Naive thymus-derived CD8-positive, alpha-beta T cell (primary cell): Measurements from ENCODE around the gene TMEM53. TPM values are rescaled to one million over a fixed set of nuclear protein-coding genes. Genes with fewer than 3 reads are reported as not detected.

ENCODE experiments used
- ATAC-seq, 2 donors: fragments of 150-1000 bp; cut with Tn5 transposase in 1 of 2; sonication (Bioruptor Pico), chemical (Tn5 transposase) in 1 of 2; 1 replicate in 1 of 2; 2 replicates in 1 of 2; pipeline ENCODE4 v1.10.0; 2021; ENCODE audit warnings: mild to moderate bottlenecking in 2 of 2, moderate library complexity in 2 of 2
- POLR2A ChIA-PET: fragments of 350-600 bp; sonication (Branson Sonifier 250); formaldehyde crosslinking; loops from one replicate; lab custom pipeline; 2021; ENCODE audit warnings: antibody characterized with exemption; lab: Charles Lee
- DNase-seq, 10 donors: peaks; one replicate each; pipeline versions ENCODE4 v3.0.0 to v3.0.0-alpha.2; 2020 to 2022
- H3K27ac Mint-ChIP-seq, 10 donors: one replicate each; pipeline ENCODE4 v1.8.0; 2020 to 2022; ENCODE audit warnings: mild to moderate bottlenecking in 10 of 10, mixed read lengths in 10 of 10, moderate library complexity in 4 of 10, inconsistent platforms in 1 of 10
- H3K27me3 Mint-ChIP-seq, 5 donors: one replicate each; pipeline ENCODE4 v1.8.0; 2021 to 2022; ENCODE audit warnings: mixed read lengths in 5 of 5
- H3K36me3 Mint-ChIP-seq, 3 donors: one replicate each; pipeline ENCODE4 v1.8.0; 2020 to 2022; ENCODE audit warnings: mixed read lengths in 3 of 3, mild to moderate bottlenecking in 2 of 3, inconsistent platforms in 1 of 3
- H3K4me1 Mint-ChIP-seq, 4 donors: one replicate each; pipeline ENCODE4 v1.8.0; 2021 to 2022; ENCODE audit warnings: mixed read lengths in 4 of 4
- H3K4me3 Mint-ChIP-seq, 10 donors: one replicate each; pipeline ENCODE4 v1.8.0; 2020 to 2022; ENCODE audit warnings: mild to moderate bottlenecking in 10 of 10, mixed read lengths in 10 of 10, moderate library complexity in 6 of 10, inconsistent platforms in 1 of 10
- H3K9me3 Mint-ChIP-seq, 9 donors: one replicate each; pipeline ENCODE4 v1.8.0; 2020 to 2022; ENCODE audit warnings: mixed read lengths in 9 of 9, mild to moderate bottlenecking in 3 of 9, inconsistent platforms in 1 of 9, moderate library complexity in 1 of 9
- polyA plus RNA-seq, 3 donors: library from polyadenylated mRNA; unstranded; fragments of 300-500 nt; fragmentation: Illumina TruSeq; gene quantifications; one replicate each; pipeline ENCODE4 v1.2.3, GENCODE V29; 2021
- total RNA-seq, 8 experiments: library from RNA in 2 of 8; stranded (reverse) in 2 of 8; gene quantifications; one replicate each; pipeline ENCODE4 v1.2.3 and lab custom pipeline; 2021 to 2026

Gene TMEM53
- total and polyA plus RNA-seq, 5 experiments from 2014 or later = 1.0 to 5.9 (median 4.6) TPM

GRCh38 chr1:44631333-44631646 lies 43.0 kb downstream of the TMEM53 start:
- POLR2A ChIA-PET = interaction anchor here (0.6 to 2.9 kb wide), 27 partner anchors 8 to 981 kb away, joined by 3 to 32 read pairs (median 5); partner anchors contain the start of genes ARMH1, CCDC163, DMAP1 and ERI3
- Mint-ChIP-seq H3K4me3 (peak overlapping the region; percentile 88 to 94 (median 92)), H3K36me3 (peaks cover 0 to 27% (median 0%) of the 10 kb centered on the region in 3 donors), H3K4me1 (peaks cover 25 to 53% (median 46%) of the 10 kb centered on the region in 4 donors), H3K9me3 (peaks cover 0 to 13% (median 0%) of the 10 kb centered on the region in 9 donors), H3K27ac (peak overlapping the region; percentile 96 to 99 (median 98)), H3K27me3 (no peaks in the 10 kb centered on the region)
- ATAC-seq (peak; percentile 31), DNase-seq (peak in 1 of 10 donors; percentile 5)

DNA sequence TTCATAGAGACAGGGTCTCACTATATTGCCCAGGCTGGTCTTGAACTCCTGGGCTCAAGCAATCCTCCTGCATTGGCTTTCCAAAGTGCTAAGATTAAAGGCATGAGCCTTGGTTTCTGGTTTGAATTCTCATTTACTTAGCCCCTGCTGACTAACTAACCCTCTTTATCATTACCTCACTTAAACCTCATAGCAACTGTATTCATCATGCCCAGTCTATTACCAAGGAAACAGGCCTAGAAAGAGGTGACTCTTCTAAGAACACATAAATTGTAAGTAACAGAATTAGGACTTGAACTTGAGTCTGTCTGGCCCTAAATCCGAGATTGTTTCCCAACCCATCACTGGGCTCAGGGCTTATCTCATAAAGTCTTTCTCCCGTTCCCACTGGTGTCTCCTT lies 44.2 kb downstream of the TMEM53 start:
- POLR2A ChIA-PET = interaction anchor here (2.2 to 2.6 kb wide), 2 partner anchors 43 to 274 kb away, joined by 9 to 32 read pairs; partner anchors contain the start of genes ARMH1, ERI3 and TMEM53
- H3K27ac Mint-ChIP-seq = peak overlapping the region; percentile 96 to 99 (median 98)
- peak overlapping the region in 7 of 10 donors; percentile 88 to 94 (median 91) for H3K4me3 Mint-ChIP-seq
- peaks cover 0 to 13% (median 0%) of the 10 kb centered on the region in 9 donors for H3K9me3 Mint-ChIP-seq
- no peaks in the 10 kb centered on the region for H3K27me3 Mint-ChIP-seq
- peaks cover 0 to 16% (median 0%) of the 10 kb centered on the region in 3 donors for H3K36me3 Mint-ChIP-seq
- H3K4me1 Mint-ChIP-seq = peaks cover 23 to 41% (median 39%) of the 10 kb centered on the region in 4 donors
- ATAC-seq = no peak
- DNase-seq = no peak

DNA sequence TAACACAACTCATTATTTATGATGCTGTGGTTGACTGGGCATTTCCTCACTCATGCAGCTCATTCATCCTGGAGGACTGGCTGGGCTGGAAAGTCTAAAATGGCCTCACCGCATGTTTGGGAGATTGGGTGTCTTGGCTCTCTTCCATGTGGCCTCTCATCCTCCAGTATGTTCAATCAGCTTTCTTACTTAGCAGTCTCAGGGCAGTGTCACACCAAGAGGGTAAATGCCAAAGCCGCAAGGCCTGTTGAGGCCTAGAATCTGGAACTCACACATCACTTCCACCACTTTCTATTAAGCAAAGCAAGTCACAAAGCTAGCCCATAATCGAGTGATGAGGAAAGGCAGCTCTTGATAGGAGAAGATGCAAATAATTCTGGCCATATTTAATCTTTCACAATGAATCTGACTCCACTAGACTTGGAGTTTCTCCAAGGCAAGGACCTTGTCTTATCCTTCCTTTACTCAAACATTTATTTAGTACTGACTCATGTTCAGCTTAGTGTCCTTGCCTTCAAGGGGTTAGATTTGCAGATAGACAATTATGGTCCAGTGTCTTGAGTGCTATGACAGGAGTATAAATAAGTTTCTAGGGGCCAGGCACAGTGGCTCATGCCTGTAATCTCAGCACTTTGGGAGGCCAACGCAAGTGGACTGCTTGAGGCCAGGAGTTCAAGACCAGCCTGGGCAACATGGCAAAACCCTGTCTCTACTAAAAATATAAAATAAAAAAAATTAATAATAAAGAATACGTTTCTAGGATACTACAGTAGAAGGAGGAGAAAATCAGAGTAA lies 45.1 kb downstream of the TMEM53 start:
- Mint-ChIP-seq H3K36me3 (peaks cover 0 to 6% (median 0%) of the 10 kb centered on the region in 3 donors), H3K27me3 (no peaks in the 10 kb centered on the region), H3K27ac (peak overlapping the region in 1 of 10 donors; percentile 1), H3K4me3 (no peak overlapping the region), H3K9me3 (peaks cover 0 to 13% (median 0%) of the 10 kb centered on the region in 9 donors), H3K4me1 (peaks cover 14 to 32% (median 29%) of the 10 kb centered on the region in 4 donors)
- POLR2A ChIA-PET = no interaction called here
- ATAC-seq = no peak
- DNase-seq = no peak

DNA sequence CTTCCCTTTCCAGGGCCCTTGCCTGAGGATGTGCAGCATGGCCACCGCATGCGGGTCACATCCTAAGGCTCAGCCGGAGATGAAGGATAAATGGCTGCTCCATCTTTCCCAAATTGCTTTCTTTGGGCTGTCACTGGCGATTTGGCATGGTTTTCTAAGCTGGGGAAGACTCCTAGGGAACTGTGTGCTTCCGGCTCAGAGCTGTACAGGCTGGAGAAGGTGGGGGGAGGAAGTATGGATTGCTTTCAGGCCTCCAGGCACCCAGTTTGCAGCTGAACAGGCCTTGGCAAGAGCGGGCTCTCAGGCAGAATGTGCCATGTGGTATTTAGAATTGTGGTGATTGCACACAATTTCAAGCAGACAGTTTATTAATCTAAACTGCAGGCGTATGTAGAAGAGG lies 48.9 kb downstream of the TMEM53 start:
- Mint-ChIP-seq H3K4me3 (no peak overlapping the region), H3K27me3 (no peaks in the 10 kb centered on the region), H3K27ac (no peak overlapping the region), H3K9me3 (peaks cover 0 to 3% (median 0%) of the 10 kb centered on the region in 9 donors), H3K36me3 (no peaks in the 10 kb centered on the region), H3K4me1 (peaks cover 0 to under 1% (median 0%) of the 10 kb centered on the region in 4 donors)
- POLR2A ChIA-PET = no interaction called here
- DNase-seq = no peak
- no peak for ATAC-seq

- Mint-ChIP-seq H3K4me3 (no peak overlapping the region), H3K36me3 (no peaks in the 10 kb centered on the region), H3K27ac (no peak overlapping the region), H3K27me3 (no peaks in the 10 kb centered on the region), H3K9me3 (no peaks in the 10 kb centered on the region), H3K4me1 (no peaks in the 10 kb centered on the region)
- DNase-seq = no peak
- ATAC-seq = no peak
- POLR2A ChIA-PET = no interaction called here
These were observed 49.9 kb downstream of the TMEM53 start for GRCh38 chr1:44624268-44624901.

DNA sequence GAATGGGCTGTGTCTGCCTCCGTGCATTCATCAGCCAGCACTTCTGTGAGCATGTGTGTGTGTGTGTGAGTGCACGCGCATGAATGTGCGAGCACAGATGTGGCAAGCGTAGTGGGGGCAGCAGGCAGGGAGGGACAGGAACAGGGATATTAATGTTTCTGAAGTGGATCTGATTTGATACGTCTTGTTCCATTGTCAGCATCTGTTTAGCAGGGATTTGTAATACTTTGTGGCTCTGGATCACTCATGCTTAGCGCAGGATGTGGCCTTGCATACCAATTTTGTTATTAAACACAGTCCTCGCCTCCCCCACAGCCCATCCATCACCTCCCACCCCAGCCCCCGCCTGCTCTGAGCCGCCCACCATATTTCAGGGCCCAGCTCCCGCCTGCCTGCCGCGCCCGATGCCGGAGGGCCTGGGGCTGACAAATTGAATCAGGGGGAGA lies 52.4 kb downstream of the TMEM53 start:
- Mint-ChIP-seq H3K27ac (peak overlapping the region in 1 of 10 donors; percentile 24), H3K27me3 (peaks cover 0 to 1% (median 0%) of the 10 kb centered on the region in 5 donors), H3K4me1 (no peaks in the 10 kb centered on the region), H3K4me3 (no peak overlapping the region), H3K9me3 (no peaks in the 10 kb centered on the region), H3K36me3 (no peaks in the 10 kb centered on the region)
- DNase-seq (no peak), ATAC-seq (no peak)
- POLR2A ChIA-PET = no interaction called here

DNA sequence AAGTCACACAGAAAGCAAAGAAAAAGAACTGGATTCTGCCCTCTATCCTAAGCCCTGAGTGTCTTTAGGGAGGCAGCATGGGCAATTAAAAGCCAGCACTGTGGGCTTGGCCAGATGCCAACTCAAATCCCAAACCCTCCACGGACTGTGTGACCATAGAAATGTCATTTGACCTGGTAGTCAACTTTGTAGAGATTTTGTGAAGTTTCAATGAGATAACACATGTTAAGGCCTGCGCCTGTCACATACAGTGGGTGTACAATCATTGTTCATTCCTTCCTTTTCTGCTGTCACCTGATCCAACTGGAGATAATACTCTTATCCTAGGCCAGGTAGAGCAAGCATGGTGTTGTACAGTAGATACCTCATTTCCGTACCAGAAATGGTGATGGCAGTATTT lies 54.2 kb downstream of the TMEM53 start:
- peaks cover 0 to 1% (median 0%) of the 10 kb centered on the region in 5 donors for H3K27me3 Mint-ChIP-seq
- no peak overlapping the region for H3K4me3 Mint-ChIP-seq
- no peaks in the 10 kb centered on the region for H3K9me3 Mint-ChIP-seq
- POLR2A ChIA-PET = interaction anchor here (1.0 kb wide), 1 partner anchor 12 kb away, joined by 3 read pairs; no protein-coding TSS in a partner anchor
- no peaks in the 10 kb centered on the region for H3K4me1 Mint-ChIP-seq
- DNase-seq (no peak), ATAC-seq (no peak)
- no peaks in the 10 kb centered on the region for H3K36me3 Mint-ChIP-seq
- H3K27ac Mint-ChIP-seq = peak overlapping the region in 1 of 10 donors; percentile 52

GRCh38 chr1:44619261-44619900 lies 54.9 kb downstream of the TMEM53 start:
- POLR2A ChIA-PET = interaction anchor here (1.8 kb wide), 1 partner anchor 13 kb away, joined by 5 read pairs; no protein-coding TSS in a partner anchor
- ATAC-seq = no peak
- no peak for DNase-seq
- Mint-ChIP-seq H3K4me3 (no peak overlapping the region), H3K27ac (peak overlapping the region in 2 of 10 donors; percentile 52 to 76), H3K4me1 (no peaks in the 10 kb centered on the region), H3K36me3 (no peaks in the 10 kb centered on the region), H3K27me3 (peaks cover 0 to 1% (median 0%) of the 10 kb centered on the region in 5 donors), H3K9me3 (no peaks in the 10 kb centered on the region)

- DNase-seq = no peak
- H3K9me3 Mint-ChIP-seq = no peaks in the 10 kb centered on the region
- no peak overlapping the region for H3K27ac Mint-ChIP-seq
- H3K4me1 Mint-ChIP-seq = no peaks in the 10 kb centered on the region
- peaks cover 0 to 1% (median 0%) of the 10 kb centered on the region in 5 donors for H3K27me3 Mint-ChIP-seq
- no peak overlapping the region for H3K4me3 Mint-ChIP-seq
- no peak for ATAC-seq
- no peaks in the 10 kb centered on the region for H3K36me3 Mint-ChIP-seq
- POLR2A ChIA-PET = interaction anchor here (1.8 kb wide), 1 partner anchor 14 kb away, joined by 5 read pairs; no protein-coding TSS in a partner anchor
These were observed 56.6 kb downstream of the TMEM53 start for GRCh38 chr1:44617703-44618029.

DNA sequence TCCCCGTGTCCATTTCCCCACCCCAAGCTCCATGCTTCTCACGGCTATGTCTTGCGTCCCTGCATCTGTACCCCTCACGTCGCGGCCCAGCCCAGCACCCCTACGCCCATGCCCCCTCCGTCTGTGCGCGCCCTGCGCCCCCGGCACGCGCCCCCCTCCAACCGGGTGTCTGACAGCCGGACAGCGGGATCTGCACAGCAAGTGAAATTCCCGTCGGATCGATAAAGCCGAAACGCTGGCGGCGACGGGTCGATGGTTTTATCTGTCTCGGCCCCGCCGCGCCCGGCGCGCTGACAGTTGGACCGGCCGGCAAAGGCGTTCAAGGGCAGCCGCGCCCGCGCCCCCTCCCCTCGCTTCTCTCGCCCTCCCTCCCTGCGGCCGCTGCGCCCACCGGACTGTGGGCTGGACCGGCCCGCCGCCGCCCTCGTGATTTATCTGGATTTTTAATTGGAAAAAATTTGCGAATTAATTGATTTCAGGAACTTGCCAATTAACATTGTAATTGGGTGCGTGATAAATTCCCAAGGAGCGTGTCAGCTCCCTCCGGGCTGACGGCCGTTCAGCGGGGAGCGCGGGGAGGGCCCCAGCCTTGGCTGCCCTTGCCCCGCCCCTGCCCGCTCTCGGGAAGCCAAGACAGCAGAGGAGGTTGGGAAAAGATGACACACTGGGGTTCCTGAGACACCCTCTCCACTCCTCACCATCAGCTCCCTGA lies 57.1 kb downstream of the TMEM53 start:
- POLR2A ChIA-PET = interaction anchor here (0.9 to 1.3 kb wide), 2 partner anchors 14 to 19 kb away, joined by 3 read pairs; no protein-coding TSS in a partner anchor
- Mint-ChIP-seq H3K4me1 (no peaks in the 10 kb centered on the region), H3K9me3 (no peaks in the 10 kb centered on the region), H3K4me3 (no peak overlapping the region), H3K36me3 (no peaks in the 10 kb centered on the region), H3K27me3 (peaks cover 0 to 1% (median 0%) of the 10 kb centered on the region in 5 donors), H3K27ac (peak overlapping the region in 1 of 10 donors; percentile 32)
- no peak for DNase-seq
- no peak for ATAC-seq

DNA sequence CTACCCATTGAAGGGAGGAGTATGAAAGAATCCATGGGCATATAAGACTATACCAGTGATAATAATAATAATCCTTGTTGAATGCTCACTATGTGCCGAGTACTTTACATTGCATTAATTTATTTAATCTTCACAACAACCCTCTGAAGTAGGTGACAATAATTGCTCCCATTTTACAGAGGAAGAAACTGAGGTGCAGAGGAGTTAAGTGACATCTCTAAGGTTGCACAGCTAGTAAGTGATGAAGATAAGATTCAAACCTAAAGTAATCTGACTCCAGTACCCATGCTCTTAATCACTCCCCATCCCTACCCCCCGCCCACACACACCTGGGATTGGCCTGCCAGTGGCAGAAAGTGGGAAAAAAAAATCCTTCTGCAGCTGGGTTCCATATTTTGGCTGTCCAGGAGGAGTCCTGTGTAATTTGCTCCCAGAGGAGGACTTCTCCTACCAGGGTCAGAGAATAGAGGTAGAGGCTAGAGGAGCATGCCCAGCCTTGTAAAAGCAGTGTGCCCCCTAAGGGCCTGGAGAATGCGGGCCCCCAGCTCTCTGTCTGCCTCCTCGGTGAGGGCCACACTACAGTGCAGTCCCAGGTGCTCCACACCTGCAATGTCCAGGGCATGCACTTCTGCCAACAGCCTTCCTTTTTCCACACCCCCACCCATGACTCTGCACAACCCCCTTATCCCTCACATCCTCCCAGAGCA lies 57.8 kb downstream of the TMEM53 start:
- H3K4me3 Mint-ChIP-seq = no peak overlapping the region
- H3K27ac Mint-ChIP-seq = peak overlapping the region in 1 of 10 donors; percentile 32
- POLR2A ChIA-PET = interaction anchor here (0.9 to 1.3 kb wide), 2 partner anchors 15 to 20 kb away, joined by 3 read pairs; no protein-coding TSS in a partner anchor

More for the DNA sequence above, 57.8 kb downstream of the TMEM53 start:
- H3K36me3 Mint-ChIP-seq = no peaks in the 10 kb centered on the region
- ATAC-seq (no peak), DNase-seq (no peak)
- no peaks in the 10 kb centered on the region for H3K4me1 Mint-ChIP-seq
- peaks cover 0 to 1% (median 0%) of the 10 kb centered on the region in 5 donors for H3K27me3 Mint-ChIP-seq
- no peaks in the 10 kb centered on the region for H3K9me3 Mint-ChIP-seq
